HepG2 (cell line): ENCODE results near the gene MECR. TPM values are rescaled to one million over a fixed set of nuclear protein-coding genes. Genes with fewer than 3 reads are reported as not detected.

Source experiments
- CEBPZ ChIP-seq: IDR thresholded peaks from 2 replicates; pipeline ENCODE4 v1.6.1; 2012; ENCODE audit warnings: low read length, improper control_type of control experiment
- FOXO4 ChIP-seq: sonication (generic); formaldehyde crosslinking; conservative IDR thresholded peaks from 2 replicates; pipeline ENCODE4 v1.8.1; 2023; ENCODE audit warnings: missing genetic modification reagents
- FOXP1 ChIP-seq, 2 experiments: fragments of 450-650 bp in 1 of 2; IDR thresholded peaks; 2 replicates each; pipeline ENCODE4 v1.6.1; 2017 to 2018; ENCODE audit warnings: antibody characterized with exemption in 1 of 2
- FUBP1 ChIP-seq: sonication (generic); formaldehyde crosslinking; IDR thresholded peaks from 2 replicates; pipeline ENCODE4 v1.5.1; 2020; ENCODE audit warnings: missing genetic modification reagents, mild to moderate bottlenecking, borderline replicate concordance
- HDAC2 ChIP-seq: sonication (generic); formaldehyde crosslinking; IDR thresholded peaks from 2 replicates; pipeline ENCODE4 v1.4.0; 2020; ENCODE audit warnings: missing genetic modification reagents
- HDAC6 ChIP-seq: fragments of 200-600 bp; sonication (generic); IDR thresholded peaks from 2 replicates; pipeline ENCODE4 v1.7.0; 2017; ENCODE audit warnings: mild to moderate bottlenecking, antibody characterized with exemption, low read length, low read depth
- KAT7 ChIP-seq: IDR thresholded peaks from 2 replicates; pipeline ENCODE4 v1.6.1; 2018; ENCODE audit warnings: borderline replicate concordance, missing compliant biosample characterization
- KDM1A ChIP-seq: IDR thresholded peaks from 2 replicates; pipeline ENCODE4 v1.6.1; 2016; ENCODE audit warnings: missing compliant biosample characterization
- KDM5A ChIP-seq: fragments of 200-600 bp; sonication (generic); IDR thresholded peaks from 2 replicates; pipeline ENCODE4 v1.7.0; 2018; ENCODE audit warnings: antibody characterized with exemption, mild to moderate bottlenecking, low read length, borderline replicate concordance
- MLX ChIP-seq: IDR thresholded peaks from 2 replicates; pipeline ENCODE4 v1.6.1; 2016
- NCOR1 ChIP-seq: fragments of 200-600 bp; sonication (generic); IDR thresholded peaks from 2 replicates; pipeline ENCODE4 v1.7.0; 2017; ENCODE audit warnings: antibody characterized with exemption, low read length, borderline replicate concordance
- NFE2 ChIP-seq: sonication (generic); formaldehyde crosslinking; IDR thresholded peaks from 2 replicates; pipeline ENCODE4 v1.4.0; 2020; ENCODE audit warnings: missing genetic modification reagents
- POLR2A ChIP-seq, 2 experiments: IDR thresholded peaks; 2 replicates each; pipeline ENCODE4 v1.6.1; 2011; ENCODE audit warnings: low read depth in 2 of 2, low read length in 2 of 2, mild to moderate bottlenecking in 1 of 2, moderate library complexity in 1 of 2; ENCODE audit not compliant: insufficient read depth in 1 of 2
- POLR2AphosphoS2 ChIP-seq: IDR thresholded peaks from 2 replicates; pipeline ENCODE4 v1.6.1; 2011; ENCODE audit warnings: low read depth, low read length, improper control_type of control experiment
- PPARG ChIP-seq: conservative IDR thresholded peaks from 2 replicates; pipeline ENCODE4 v1.6.1; 2016; ENCODE audit warnings: missing biosample characterization, missing genetic modification reagents
- SAFB2 ChIP-seq: sonication (generic); formaldehyde crosslinking; IDR thresholded peaks from 2 replicates; pipeline ENCODE4 v1.5.1; 2020; ENCODE audit warnings: missing genetic modification reagents, low read depth, mild to moderate bottlenecking, borderline replicate concordance
- SNAI1 ChIP-seq: sonication (generic); formaldehyde crosslinking; IDR thresholded peaks from 2 replicates; pipeline ENCODE4 v1.5.0; 2020; ENCODE audit warnings: mild to moderate bottlenecking, missing genetic modification reagents, borderline replicate concordance
- ZNF10 ChIP-seq: sonication (generic); formaldehyde crosslinking; IDR thresholded peaks from 2 replicates; pipeline ENCODE4 v1.4.0; 2020; ENCODE audit warnings: mild to moderate bottlenecking, low read depth, missing genetic modification reagents, borderline replicate concordance
- ZNF12 ChIP-seq: sonication (generic); formaldehyde crosslinking; IDR thresholded peaks from 2 replicates; pipeline ENCODE4 v1.5.0; 2020; ENCODE audit warnings: missing genetic modification reagents
- ZNF274 ChIP-seq: sonication (generic); formaldehyde crosslinking; IDR thresholded peaks from 2 replicates; pipeline ENCODE4 v1.5.1; 2020; ENCODE audit warnings: mild to moderate bottlenecking, missing genetic modification reagents
- ZNF317 ChIP-seq: sonication (generic); formaldehyde crosslinking; IDR thresholded peaks from 2 replicates; pipeline ENCODE4 v1.5.0; 2020; ENCODE audit warnings: mild to moderate bottlenecking, missing genetic modification reagents
- ZSCAN20 ChIP-seq: sonication (generic); formaldehyde crosslinking; IDR thresholded peaks from 2 replicates; pipeline ENCODE4 v1.4.0; 2020; ENCODE audit warnings: missing genetic modification reagents, mild to moderate bottlenecking, borderline replicate concordance
- ZSCAN30 ChIP-seq: sonication (generic); formaldehyde crosslinking; IDR thresholded peaks from 2 replicates; pipeline ENCODE4 v1.5.0; 2020; ENCODE audit warnings: mild to moderate bottlenecking, missing genetic modification reagents
- polyA plus RNA-seq, 8 experiments: library from polyadenylated mRNA; depleted of rRNA in 3 of 8; stranded (reverse) in 7 of 8; unstranded in 1 of 8; fragments of >200 nt; fragmentation: Illumina TruSeq in 4 of 8; extraction: Trizol in 4 of 8; gene quantifications; 2 replicates each; pipeline versions ENCODE4 v1.2.1 to v1.2.3, GENCODE V29; 2011 to 2016; ENCODE audit warnings: low read depth in 4 of 8, missing spikeins in 1 of 8, mixed read lengths in 1 of 8; ENCODE audit not compliant: insufficient read depth in 1 of 8
- total RNA-seq, 5 experiments: library from RNA; depleted of rRNA; stranded (reverse); fragments of >200 nt; fragmentation: Illumina TruSeq; extraction: Trizol; gene quantifications; 2 replicates each; pipeline ENCODE4 v1.2.3, GENCODE V29; 2016; ENCODE audit warnings: low read depth in 1 of 5

Gene MECR
- total and polyA plus RNA-seq, 2 of the 13 experiments (the other 11 are each of a cell fraction or from before 2014, with no cell fraction given), result 18.8 to 24.9 TPM

- TF ChIP-seq ZSCAN30 (CRISPR knock-in tag) (no peak), PPARG (CRISPR knock-in tag) (no peak), HDAC2 (CRISPR knock-in tag) (peak; percentile 78), FUBP1 (CRISPR knock-in tag) (no peak), KDM1A (CRISPR knock-in tag) (0 out of 2 replicates have a peak, but pooled peaks have one; percentile 18), ZNF317 (CRISPR knock-in tag) (peak; percentile 45; the same call in 1 of the 2 replicates), SNAI1 (CRISPR knock-in tag) (no peak), FOXP1 (IDR thresholded peaks at IDR 0.05) (no peak), FOXP1 (CRISPR knock-in tag; IDR thresholded peaks at IDR 0.05) (no peak), POLR2AphosphoS2 (no peak), NCOR1 (peak; percentile 23; the same call in 1 of the 2 replicates), HDAC6 (no peak), ZNF12 (CRISPR knock-in tag) (no peak), KAT7 (CRISPR knock-in tag) (peak; percentile 66; the same call in 1 of the 2 replicates), CEBPZ (no peak), POLR2A (IDR thresholded peaks at IDR 0.05; ENCODE audit: insufficient read depth in 1 of 2, low read depth in 2 of 2, low read length in 2 of 2) (peak in 1 of 2 experiments; percentile 82; a peak in 2 of 4 replicates), KDM5A (peak; percentile 97), SAFB2 (peak; percentile 42; the same call in 1 of the 2 replicates), ZNF10 (CRISPR knock-in tag) (no peak), FOXO4 (CRISPR knock-in tag) (no peak), ZNF274 (peak; percentile 69; the same call in 1 of the 2 replicates), ZSCAN20 (CRISPR knock-in tag) (no peak), NFE2 (no peak), MLX (CRISPR knock-in tag) (peak; percentile 39; the same call in 1 of the 2 replicates)
Observed at GRCh38 chr1:29230553-29231378, at the start of gene MECR (continued).
